Smooth muscle cell (in vitro differentiated cells): Measurements from ENCODE around the gene DNAH5. TPM values are rescaled to one million over a fixed set of nuclear protein-coding genes. Genes with fewer than 3 reads are reported as not detected.

Source experiments
- DNase-seq: peaks from one replicate; lab custom pipeline; 2025; ENCODE audit not compliant: unreplicated experiment; lab: John Stamatoyannopoulos, UW
- H2AFZ ChIP-seq: fragments of 200-600 bp; sonication (generic); 2 replicates; pipeline ENCODE4 v1.6.0; 2016; ENCODE audit warnings: antibody characterized with exemption, low read depth, mild to moderate bottlenecking
- H3F3A ChIP-seq: fragments of 200-600 bp; sonication (generic); 2 replicates; pipeline ENCODE4 v1.6.0; 2017; ENCODE audit warnings: antibody characterized with exemption, low read depth
- H3K27ac ChIP-seq: fragments of 200-600 bp; sonication (generic); 2 replicates; pipeline ENCODE4 v1.5.1; 2016; ENCODE audit warnings: low read depth, mild to moderate bottlenecking
- H3K27me3 ChIP-seq: fragments of 200-600 bp; sonication (generic); 2 replicates; pipeline ENCODE4 v1.6.1; 2016; ENCODE audit warnings: low read depth, mild to moderate bottlenecking
- H3K36me3 ChIP-seq: fragments of 200-600 bp; sonication (generic); 2 replicates; pipeline ENCODE4 v1.5.1; 2016; ENCODE audit warnings: low read depth
- H3K4me1 ChIP-seq: fragments of 200-600 bp; sonication (generic); 2 replicates; pipeline ENCODE4 v1.5.1; 2016; ENCODE audit warnings: low read depth
- H3K4me2 ChIP-seq: fragments of 200-600 bp; sonication (generic); 2 replicates; pipeline ENCODE4 v1.6.0; 2016; ENCODE audit warnings: mild to moderate bottlenecking
- H3K4me3 ChIP-seq: fragments of 200-600 bp; sonication (generic); 2 replicates; pipeline ENCODE4 v1.5.1; 2016; ENCODE audit warnings: mild to moderate bottlenecking
- H3K79me2 ChIP-seq: fragments of 200-600 bp; sonication (generic); 2 replicates; pipeline ENCODE4 v1.6.0; 2016; ENCODE audit warnings: low read depth, mild to moderate bottlenecking
- H3K9ac ChIP-seq: fragments of 200-600 bp; sonication (generic); 2 replicates; pipeline ENCODE4 v1.6.0; 2016; ENCODE audit warnings: low read depth
- H3K9me3 ChIP-seq: fragments of 200-600 bp; sonication (generic); replicated peaks from 2 replicates; pipeline ENCODE4 v1.5.1; 2016; ENCODE audit warnings: low read depth
- H4K20me1 ChIP-seq: fragments of 200-600 bp; sonication (generic); 2 replicates; pipeline ENCODE4 v1.6.0; 2016; ENCODE audit warnings: low read depth
- CTCF ChIP-seq: fragments of 200-600 bp; sonication (generic); IDR thresholded peaks from 2 replicates; pipeline ENCODE4 v1.5.1; 2017; ENCODE audit warnings: borderline replicate concordance, mild to moderate bottlenecking, antibody characterized with exemption; ENCODE audit not compliant: insufficient read depth, poor library complexity, severe bottlenecking
- WGBS: methylation state at CpG from one replicate; pipeline ENCODE4 v1.1.7; 2016; ENCODE audit warnings: low lambda C conversion rate; 5-methylcytosine and 5-hydroxymethylcytosine counted together
- polyA plus RNA-seq: library from polyadenylated mRNA; unstranded; fragments of >200 nt; fragmentation: Nextera tagmentation; extraction: Ambion mirVana; gene quantifications from 2 replicates; pipeline ENCODE4 v1.2.1, GENCODE V29; 2016
- total RNA-seq: library from RNA; depleted of rRNA; stranded (reverse); fragments of >200 nt; gene quantifications from 2 replicates; pipeline ENCODE4 v1.2.3, GENCODE V29; 2014

DNAH5 gene
- total and polyA plus RNA-seq, 2 experiments from 2014 or later = 0.04 to 0.33 TPM

GRCh38 chr5:13833440-13833839 is 111.0 kb downstream of the DNAH5 start:
- 76% methylated on average over 3 of the region's 3 CpGs for WGBS

GRCh38 chr5:13831351-13831750 is 113.1 kb downstream of the DNAH5 start:
- Histone ChIP-seq H3K4me2 (no peak overlapping the region), H2AFZ (no peak overlapping the region), H3K36me3 (no peaks in the 10 kb centered on the region), H3K27me3 (no peaks in the 10 kb centered on the region), H3K79me2 (no peaks in the 10 kb centered on the region), H3K4me1 (no peaks in the 10 kb centered on the region), H3K27ac (no peak overlapping the region), H3K9ac (no peak overlapping the region), H3F3A (no peaks in the 10 kb centered on the region), H3K9me3 (no peaks in the 10 kb centered on the region), H3K4me3 (no peak overlapping the region), H4K20me1 (no peaks in the 10 kb centered on the region)
- TF ChIP-seq CTCF = no peak
- DNase-seq = no peak
- 41% methylated on average over 3 of the region's 3 CpGs for WGBS

More at GRCh38 chr5:13833440-13833839, 111.0 kb downstream of the DNAH5 start:
- H3K4me1 ChIP-seq = no peaks in the 10 kb centered on the region
- H2AFZ ChIP-seq = no peak overlapping the region
- no peak overlapping the region for H3K27ac ChIP-seq
- no peak overlapping the region for H3K4me2 ChIP-seq
- no peak overlapping the region for H3K9ac ChIP-seq
- no peaks in the 10 kb centered on the region for H3K9me3 ChIP-seq
- no peaks in the 10 kb centered on the region for H3K36me3 ChIP-seq
- no peaks in the 10 kb centered on the region for H3K27me3 ChIP-seq
- no peaks in the 10 kb centered on the region for H3F3A ChIP-seq
- no peak for TF ChIP-seq CTCF
- DNase-seq = no peak
- no peaks in the 10 kb centered on the region for H4K20me1 ChIP-seq
- H3K79me2 ChIP-seq = no peaks in the 10 kb centered on the region
- no peak overlapping the region for H3K4me3 ChIP-seq

- Histone ChIP-seq H3K9me3 (no peaks in the 10 kb centered on the region), H4K20me1 (no peaks in the 10 kb centered on the region), H3K79me2 (no peaks in the 10 kb centered on the region), H3K4me3 (no peak overlapping the region), H3F3A (no peaks in the 10 kb centered on the region), H3K36me3 (no peaks in the 10 kb centered on the region), H3K27ac (no peak overlapping the region), H3K27me3 (no peaks in the 10 kb centered on the region), H3K4me2 (no peak overlapping the region), H3K9ac (no peak overlapping the region), H3K4me1 (no peaks in the 10 kb centered on the region), H2AFZ (no peak overlapping the region)
- no peak for TF ChIP-seq CTCF
- WGBS = 88% methylated on average over 9 of the region's 9 CpGs
- no peak for DNase-seq
Measured at GRCh38 chr5:13830536-13830935, 114.0 kb downstream of the DNAH5 start.

DNA sequence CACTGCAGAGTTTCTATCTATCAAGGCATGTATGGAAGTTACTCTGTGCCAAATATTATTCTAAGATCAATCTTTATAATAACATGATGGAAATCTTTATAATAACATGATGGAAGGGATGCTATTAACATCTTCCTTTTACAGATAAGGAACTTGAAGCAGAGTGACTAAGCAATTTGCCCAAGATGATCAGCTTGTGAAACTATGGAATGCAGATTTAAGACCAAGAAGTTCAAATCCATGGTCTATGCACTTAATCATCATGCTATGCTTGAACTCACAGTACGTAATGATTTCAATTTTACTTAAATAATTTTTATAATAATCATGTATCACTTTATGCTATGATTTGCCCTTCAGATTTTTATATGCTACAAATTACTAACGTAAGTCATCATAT is 123.1 kb downstream of the DNAH5 start:
- no peaks in the 10 kb centered on the region for H3K27me3 ChIP-seq
- TF ChIP-seq CTCF = no peak
- 93% methylated on average over 2 of the region's 2 CpGs for WGBS
- no peaks in the 10 kb centered on the region for H3K4me1 ChIP-seq
- H3K9me3 ChIP-seq = no peaks in the 10 kb centered on the region
- H3F3A ChIP-seq = no peaks in the 10 kb centered on the region
- H3K79me2 ChIP-seq = no peaks in the 10 kb centered on the region
- H3K4me3 ChIP-seq = no peak overlapping the region
- H2AFZ ChIP-seq = no peak overlapping the region
- H4K20me1 ChIP-seq = no peaks in the 10 kb centered on the region
- DNase-seq = no peak
- no peak overlapping the region for H3K9ac ChIP-seq
- no peak overlapping the region for H3K27ac ChIP-seq
- H3K4me2 ChIP-seq = no peak overlapping the region
- H3K36me3 ChIP-seq = no peaks in the 10 kb centered on the region
